GM11168 (cell line): Measurements from ENCODE around the gene GDF10.

ENCODE experiments used
- in situ Hi-C: fragments of 300-500 bp; cut with MboI; formaldehyde crosslinking; loops from one replicate; pipeline ENCODE4 v1.12.0; 2022; ENCODE audit warnings: low sequenced_read_pairs; ENCODE audit not compliant: unreplicated experiment

Gene GDF10

GRCh38 chr10:47289921-47290320 lies 10.1 kb upstream of the GDF10 start:
- in situ Hi-C loops = no loop called here

GRCh38 chr10:47290338-47290737 lies 9.7 kb upstream of the GDF10 start:
- in situ Hi-C loops = no loop called here

- in situ Hi-C loops = no loop called here
These were observed 8.3 kb upstream of the GDF10 start for GRCh38 chr10:47291682-47292081.

- in situ Hi-C loops = no loop called here
These were observed 5.9 kb upstream of the GDF10 start for GRCh38 chr10:47294057-47294456.

GRCh38 chr10:47294501-47294900 lies 5.5 kb upstream of the GDF10 start:
- in situ Hi-C loops = no loop called here

- in situ Hi-C loops = no loop called here
These were observed 4.6 kb upstream of the GDF10 start for GRCh38 chr10:47295411-47295810.

- in situ Hi-C loops = no loop called here
These were observed 3.7 kb upstream of the GDF10 start for GRCh38 chr10:47296156-47296894.

GRCh38 chr10:47296941-47297340 lies 3.1 kb upstream of the GDF10 start:
- in situ Hi-C loops = no loop called here

- in situ Hi-C loops = no loop called here
These were observed 2.0 kb upstream of the GDF10 start for GRCh38 chr10:47297866-47298540.

- in situ Hi-C loops = no loop called here
These were observed 1.3 kb upstream of the GDF10 start for GRCh38 chr10:47298715-47299114.

- in situ Hi-C loops = loop anchor here (10.0 kb wide), 1 partner anchor 276 kb away; no protein-coding TSS in a partner anchor
These were observed 483 bp downstream of the GDF10 start for GRCh38 chr10:47300429-47300931.

- in situ Hi-C loops = loop anchor here (10.0 kb wide), 1 partner anchor 277 kb away; no protein-coding TSS in a partner anchor
These were observed 1.8 kb downstream of the GDF10 start for GRCh38 chr10:47301833-47302232.

GRCh38 chr10:47303105-47303504 lies 3.1 kb downstream of the GDF10 start:
- in situ Hi-C loops = loop anchor here (10.0 kb wide), 1 partner anchor 278 kb away; no protein-coding TSS in a partner anchor

- in situ Hi-C loops = loop anchor here (10.0 kb wide), 1 partner anchor 279 kb away; no protein-coding TSS in a partner anchor
These were observed 3.9 kb downstream of the GDF10 start for GRCh38 chr10:47303866-47304265.

- in situ Hi-C loops = loop anchor here (10.0 kb wide), 1 partner anchor 281 kb away; no protein-coding TSS in a partner anchor
These were observed 5.6 kb downstream of the GDF10 start for GRCh38 chr10:47305566-47305965.

- in situ Hi-C loops = loop anchor here (10.0 kb wide), 1 partner anchor 282 kb away; no protein-coding TSS in a partner anchor
These were observed 6.6 kb downstream of the GDF10 start for GRCh38 chr10:47306387-47307210.

GRCh38 chr10:47307381-47307780 lies 7.4 kb downstream of the GDF10 start:
- in situ Hi-C loops = loop anchor here (10.0 kb wide), 1 partner anchor 283 kb away; no protein-coding TSS in a partner anchor

GRCh38 chr10:47308775-47309174 lies 8.8 kb downstream of the GDF10 start:
- in situ Hi-C loops = loop anchor here (10.0 kb wide), 1 partner anchor 284 kb away; no protein-coding TSS in a partner anchor

- in situ Hi-C loops = loop anchor here (10.0 kb wide), 2 partner anchors 255 to 285 kb away; no protein-coding TSS in a partner anchor
These were observed 9.6 kb downstream of the GDF10 start for GRCh38 chr10:47309408-47310089.
